Uterus (tissue), 4 donors: ENCODE results near the gene ACOT7. TPM values are rescaled to one million over a fixed set of nuclear protein-coding genes. Genes with fewer than 3 reads are reported as not detected.

Experiments used
- DNase-seq, 2 donors: peaks; one replicate each; pipeline ENCODE4 v3.0.0-alpha.2; 2019 to 2020
- H3K27ac ChIP-seq, 2 donors: fragments of 200-600 bp; sonication (generic); 1 replicate in 1 of 2; 2 replicates in 1 of 2; pipeline ENCODE4 v1.5.1; 2016 to 2018
- H3K27me3 ChIP-seq, 2 donors: fragments of 200-600 bp; sonication (generic); one replicate each; pipeline ENCODE4 v1.5.1; 2018 to 2019; ENCODE audit warnings: control low read depth in 1 of 2
- H3K36me3 ChIP-seq, 2 donors: fragments of 200-600 bp; sonication (generic); one replicate each; pipeline ENCODE4 v1.5.1; 2019; ENCODE audit warnings: control low read depth in 1 of 2
- H3K4me1 ChIP-seq, 2 donors: fragments of 200-600 bp; sonication (generic); one replicate each; pipeline ENCODE4 v1.5.1; 2018 to 2019; ENCODE audit warnings: control low read depth in 1 of 2
- H3K4me3 ChIP-seq, 2 donors: fragments of 200-600 bp; sonication (generic); 1 replicate in 1 of 2; 2 replicates in 1 of 2; pipeline ENCODE4 v1.5.1; 2018 to 2019; ENCODE audit warnings: mild to moderate bottlenecking in 1 of 2
- H3K9me3 ChIP-seq, 2 donors: fragments of 200-600 bp; sonication (generic); one replicate each; pipeline ENCODE4 v1.5.1; 2019; ENCODE audit warnings: control low read depth in 1 of 2
- CTCF ChIP-seq, 4 experiments: fragments of 200-600 bp in 2 of 4; fragments of 450-650 bp in 2 of 4; sonication (generic) in 2 of 4; IDR thresholded peaks; one replicate each; pipeline ENCODE4 v1.5.1; 2016 to 2019; ENCODE audit warnings: antibody characterized with exemption in 4 of 4, mild to moderate bottlenecking in 2 of 4, moderate library complexity in 1 of 4
- POLR2A ChIP-seq, 2 donors: fragments of 450-650 bp; IDR thresholded peaks; one replicate each; pipeline ENCODE4 v1.6.1; 2016; ENCODE audit warnings: antibody characterized with exemption in 2 of 2, mild to moderate bottlenecking in 1 of 2, moderate library complexity in 1 of 2
- intact Hi-C: fragments of 100-400 bp; cut with DNase I; formaldehyde crosslinking; loops from one replicate; pipeline ENCODE4 v1.15.1; 2023; ENCODE audit warnings: low total_unique reads
- total RNA-seq, 4 donors: library from RNA; depleted of rRNA in 3 of 4; stranded (reverse); fragments of >200 nt in 3 of 4; gene quantifications; one replicate each; pipeline versions ENCODE4 v1.1.0 to v1.2.4, GENCODE V29; 2014 to 2023
- donor health status: DM: yes; HTN: yes; CAD: no.

The ACOT7 gene
- total RNA-seq, 4 donors from 2014 or later: 7.4 to 27.6 (median 12.4) TPM

DNA sequence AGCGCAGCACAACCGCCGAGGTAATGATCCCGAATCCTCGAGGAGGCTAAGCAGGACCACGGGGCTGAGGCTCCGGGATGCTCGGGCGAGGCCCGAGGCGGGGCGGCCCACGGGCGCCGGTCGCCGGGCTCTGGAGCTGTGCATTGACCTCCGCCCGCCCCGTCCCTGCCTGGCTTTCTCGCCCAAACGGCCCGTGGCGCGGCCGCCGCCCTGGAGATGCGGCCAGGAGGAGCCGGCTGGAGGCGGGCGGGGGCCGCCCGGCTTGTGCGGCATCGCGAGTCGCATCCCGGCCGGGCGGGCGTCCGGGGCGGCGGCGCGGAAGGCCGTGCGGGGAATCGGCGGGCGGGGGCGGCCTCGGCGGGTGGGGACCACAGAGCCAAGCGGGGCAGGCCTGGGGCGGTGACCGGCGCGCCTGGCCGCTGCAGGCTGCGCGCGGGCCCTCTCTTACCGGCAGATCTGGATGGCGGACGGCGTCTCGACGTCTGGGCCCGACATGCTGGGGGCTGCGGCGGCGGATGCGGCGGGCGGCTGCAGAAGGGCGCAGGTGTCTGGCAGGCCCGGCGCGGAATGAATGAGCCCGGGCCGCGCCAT is 663 bp downstream of the ACOT7 start:
- no peak for TF ChIP-seq POLR2A (IDR thresholded peaks at IDR 0.05)
- TF ChIP-seq CTCF (IDR thresholded peaks at IDR 0.05): no peak
- DNase-seq: no peak
- no peaks in the 10 kb centered on the region for H3K9me3 ChIP-seq
- no peaks in the 10 kb centered on the region for H3K36me3 ChIP-seq
- no peaks in the 10 kb centered on the region for H3K27me3 ChIP-seq
- H3K4me1 ChIP-seq: peaks cover 0 to 11% of the 10 kb centered on the region in 2 donors
- peak overlapping the region; percentile 27 to 70 for H3K4me3 ChIP-seq
- peak overlapping the region; percentile 93 to 99 for H3K27ac ChIP-seq
- intact Hi-C loops: no loop called here

- Histone ChIP-seq H3K9me3 (no peaks in the 10 kb centered on the region), H3K27ac (no peak overlapping the region), H3K27me3 (no peaks in the 10 kb centered on the region), H3K36me3 (no peaks in the 10 kb centered on the region), H3K4me3 (peak overlapping the region in 1 of 2 donors; percentile 70), H3K4me1 (peaks cover 0 to 11% of the 10 kb centered on the region in 2 donors)
- no peak for DNase-seq
- intact Hi-C loops: no loop called here
- TF ChIP-seq CTCF (IDR thresholded peaks at IDR 0.05) (no peak), POLR2A (IDR thresholded peaks at IDR 0.05) (no peak)
Observed at GRCh38 chr1:6391951-6392808, 1.4 kb downstream of the ACOT7 start.

GRCh38 chr1:6389971-6390370 is 3.6 kb downstream of the ACOT7 start:
- Histone ChIP-seq H3K27ac (no peak overlapping the region), H3K36me3 (no peaks in the 10 kb centered on the region), H3K27me3 (no peaks in the 10 kb centered on the region), H3K4me1 (peaks cover 0 to 11% of the 10 kb centered on the region in 2 donors), H3K9me3 (no peaks in the 10 kb centered on the region), H3K4me3 (no peak overlapping the region)
- no peak for TF ChIP-seq CTCF (IDR thresholded peaks at IDR 0.05)
- no peak for TF ChIP-seq POLR2A (IDR thresholded peaks at IDR 0.05)
- DNase-seq: no peak
- intact Hi-C loops: no loop called here

GRCh38 chr1:6386371-6386949 is 7.1 kb downstream of the ACOT7 start:
- Histone ChIP-seq H3K4me3 (no peak overlapping the region), H3K27me3 (no peaks in the 10 kb centered on the region), H3K27ac (no peak overlapping the region), H3K36me3 (no peaks in the 10 kb centered on the region), H3K4me1 (no peaks in the 10 kb centered on the region), H3K9me3 (no peaks in the 10 kb centered on the region)
- DNase-seq: no peak
- intact Hi-C loops: no loop called here
- TF ChIP-seq CTCF (IDR thresholded peaks at IDR 0.05): no peak
- no peak for TF ChIP-seq POLR2A (IDR thresholded peaks at IDR 0.05)
